HepG2 (cell line): ENCODE measurements around the gene MRPL57. TPM values are rescaled to one million over a fixed set of nuclear protein-coding genes. Genes with fewer than 3 reads are reported as not detected.

Source experiments
- AFF4 ChIP-seq: sonication (generic); formaldehyde crosslinking; IDR thresholded peaks from 2 replicates; pipeline ENCODE4 v1.4.0; 2020; ENCODE audit warnings: missing genetic modification reagents
- MLLT10 ChIP-seq: sonication (generic); formaldehyde crosslinking; IDR thresholded peaks from 2 replicates; pipeline ENCODE4 v1.4.0; 2020; ENCODE audit warnings: missing genetic modification reagents
- NR1H2 ChIP-seq: sonication (generic); formaldehyde crosslinking; IDR thresholded peaks from 2 replicates; pipeline ENCODE4 v1.8.1; 2022; ENCODE audit warnings: low read depth, missing genetic modification reagents, borderline replicate concordance
- NRL ChIP-seq: sonication (generic); formaldehyde crosslinking; IDR thresholded peaks from 2 replicates; pipeline ENCODE4 v1.5.0; 2020; ENCODE audit warnings: missing genetic modification reagents, mild to moderate bottlenecking, moderate library complexity, borderline replicate concordance
- RFX1 ChIP-seq: fragments of 450-650 bp; IDR thresholded peaks from 2 replicates; pipeline ENCODE4 v1.6.1; 2017
- SCMH1 ChIP-seq: sonication (generic); formaldehyde crosslinking; IDR thresholded peaks from 2 replicates; pipeline ENCODE4 v1.9.0; 2021; ENCODE audit warnings: missing genetic modification reagents, mild to moderate bottlenecking, borderline replicate concordance
- TBP ChIP-seq: sonication (generic); formaldehyde crosslinking; IDR thresholded peaks from 2 replicates; pipeline ENCODE4 v1.5.0; 2020; ENCODE audit warnings: missing genetic modification reagents
- TCF7 ChIP-seq: sonication (generic); IDR thresholded peaks from 2 replicates; pipeline ENCODE4 v1.6.1; 2016; ENCODE audit warnings: antibody characterized with exemption, low read depth
- TFDP1 ChIP-seq: IDR thresholded peaks from 2 replicates; pipeline ENCODE4 v1.6.1; 2016; ENCODE audit warnings: missing compliant biosample characterization, missing genetic modification reagents, borderline replicate concordance
- ZMAT5 ChIP-seq: sonication (generic); formaldehyde crosslinking; IDR thresholded peaks from 2 replicates; pipeline ENCODE4 v1.5.0; 2020; ENCODE audit warnings: mild to moderate bottlenecking, low read depth, missing genetic modification reagents, borderline replicate concordance
- ZNF407 ChIP-seq: sonication (generic); formaldehyde crosslinking; IDR thresholded peaks from one replicate; pipeline ENCODE4 v1.5.1; 2020; ENCODE audit warnings: mild to moderate bottlenecking, missing genetic modification reagents; ENCODE audit errors: not compliant biosample characterization
- ZNF446 ChIP-seq: sonication (generic); formaldehyde crosslinking; IDR thresholded peaks from 2 replicates; pipeline ENCODE4 v1.5.0; 2020; ENCODE audit warnings: mild to moderate bottlenecking, missing genetic modification reagents
- ZNF546 ChIP-seq: sonication (generic); formaldehyde crosslinking; conservative IDR thresholded peaks from 2 replicates; pipeline ENCODE4 v1.8.1; 2023; ENCODE audit warnings: mild to moderate bottlenecking, missing genetic modification reagents
- ZNF660 ChIP-seq: sonication (generic); formaldehyde crosslinking; IDR thresholded peaks from 2 replicates; pipeline ENCODE4 v1.5.1; 2020; ENCODE audit warnings: mild to moderate bottlenecking, low read depth, missing genetic modification reagents, borderline replicate concordance
- ZNF749 ChIP-seq: sonication (generic); formaldehyde crosslinking; IDR thresholded peaks from 2 replicates; pipeline ENCODE4 v1.8.0; 2022; ENCODE audit warnings: mild to moderate bottlenecking, missing genetic modification reagents, moderate library complexity, borderline replicate concordance
- polyA plus RNA-seq, 8 experiments: library from polyadenylated mRNA; depleted of rRNA in 3 of 8; stranded (reverse) in 7 of 8; unstranded in 1 of 8; fragments of >200 nt; fragmentation: Illumina TruSeq in 4 of 8; extraction: Trizol in 4 of 8; gene quantifications; 2 replicates each; pipeline versions ENCODE4 v1.2.1 to v1.2.3, GENCODE V29; 2011 to 2016; ENCODE audit warnings: low read depth in 4 of 8, missing spikeins in 1 of 8, mixed read lengths in 1 of 8; ENCODE audit not compliant: insufficient read depth in 1 of 8
- total RNA-seq, 5 experiments: library from RNA; depleted of rRNA; stranded (reverse); fragments of >200 nt; fragmentation: Illumina TruSeq; extraction: Trizol; gene quantifications; 2 replicates each; pipeline ENCODE4 v1.2.3, GENCODE V29; 2016; ENCODE audit warnings: low read depth in 1 of 5

MRPL57 gene
- total and polyA plus RNA-seq, 2 of the 13 experiments (the other 11 are each of a cell fraction or from before 2014, with no cell fraction given), result 19.5 to 35.2 TPM

GRCh38 chr13:21176982-21177284, 475 bp downstream of the MRPL57 start (continued):
- TF ChIP-seq ZNF407, result peak; percentile 32
- no peak for TF ChIP-seq ZNF546 (CRISPR knock-in tag)
- TF ChIP-seq NR1H2, result no peak
- TF ChIP-seq RFX1, result no peak
- TF ChIP-seq ZMAT5 (CRISPR knock-in tag), result no peak
- TF ChIP-seq TCF7, result no peak
- TF ChIP-seq MLLT10 (CRISPR knock-in tag), result no peak
- TF ChIP-seq ZNF660 (CRISPR knock-in tag), result no peak
- TF ChIP-seq AFF4 (CRISPR knock-in tag), result no peak
- no peak for TF ChIP-seq ZNF749 (CRISPR knock-in tag)
- TF ChIP-seq SCMH1 (CRISPR knock-in tag), result no peak
- TF ChIP-seq ZNF446 (CRISPR knock-in tag), result no peak
- TF ChIP-seq TBP, result no peak
- no peak for TF ChIP-seq NRL (CRISPR knock-in tag)
- 0 out of 2 replicates have a peak, but pooled peaks have one; percentile 25 for TF ChIP-seq TFDP1
